HFF-Myc (cell line): Measurements from ENCODE around the gene SLC27A3.

Source experiments
- DNase-seq: peaks from one replicate; pipeline ENCODE4 v3.0.0-alpha.2; 2011; ENCODE audit warnings: low read depth; ENCODE audit errors: extremely low read depth
- H3K4me3 ChIP-seq: replicated peaks from 2 replicates; pipeline ENCODE4 v1.5.1; 2011; ENCODE audit warnings: low read depth, mild to moderate bottlenecking, control low read depth, low read length
- TF ChIP-seq, protein P1 (sequence below): IDR thresholded peaks from 2 replicates; pipeline ENCODE4 v1.5.1; 2012; ENCODE audit warnings: mild to moderate bottlenecking, low read depth, low read length, control low read depth; ENCODE audit errors: missing control alignments

Gene SLC27A3

DNA sequence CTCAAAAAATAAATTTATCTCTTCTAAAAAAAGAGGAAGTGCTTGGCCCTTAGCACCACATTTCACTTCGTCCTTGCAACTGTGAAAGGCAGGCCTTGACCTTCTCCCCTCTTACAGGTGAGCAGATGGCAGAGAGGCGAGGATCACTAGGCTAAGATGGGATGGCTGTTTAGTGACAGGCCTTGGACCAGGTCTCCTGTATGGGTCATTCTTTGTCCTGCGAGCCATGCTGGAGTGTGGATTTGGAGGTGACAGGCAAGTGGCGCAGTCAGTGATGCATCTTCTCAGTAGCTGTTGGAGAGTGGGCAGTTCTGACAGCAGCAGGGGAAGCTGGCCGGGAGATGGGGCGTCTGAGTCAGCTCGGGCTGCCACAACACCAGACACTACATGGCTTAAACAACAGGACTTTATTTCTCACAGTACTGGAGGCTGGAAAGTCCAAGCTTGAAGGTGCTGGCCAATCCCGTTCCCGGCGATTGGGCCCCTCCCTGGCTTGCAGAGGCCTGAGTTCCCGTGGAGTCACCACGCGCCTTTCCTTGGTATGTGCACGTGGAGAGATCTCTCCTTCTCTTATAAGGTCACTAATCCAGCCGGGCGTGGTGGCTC lies 16.5 kb downstream of the SLC27A3 start:
- TF ChIP-seq, protein P1, sequence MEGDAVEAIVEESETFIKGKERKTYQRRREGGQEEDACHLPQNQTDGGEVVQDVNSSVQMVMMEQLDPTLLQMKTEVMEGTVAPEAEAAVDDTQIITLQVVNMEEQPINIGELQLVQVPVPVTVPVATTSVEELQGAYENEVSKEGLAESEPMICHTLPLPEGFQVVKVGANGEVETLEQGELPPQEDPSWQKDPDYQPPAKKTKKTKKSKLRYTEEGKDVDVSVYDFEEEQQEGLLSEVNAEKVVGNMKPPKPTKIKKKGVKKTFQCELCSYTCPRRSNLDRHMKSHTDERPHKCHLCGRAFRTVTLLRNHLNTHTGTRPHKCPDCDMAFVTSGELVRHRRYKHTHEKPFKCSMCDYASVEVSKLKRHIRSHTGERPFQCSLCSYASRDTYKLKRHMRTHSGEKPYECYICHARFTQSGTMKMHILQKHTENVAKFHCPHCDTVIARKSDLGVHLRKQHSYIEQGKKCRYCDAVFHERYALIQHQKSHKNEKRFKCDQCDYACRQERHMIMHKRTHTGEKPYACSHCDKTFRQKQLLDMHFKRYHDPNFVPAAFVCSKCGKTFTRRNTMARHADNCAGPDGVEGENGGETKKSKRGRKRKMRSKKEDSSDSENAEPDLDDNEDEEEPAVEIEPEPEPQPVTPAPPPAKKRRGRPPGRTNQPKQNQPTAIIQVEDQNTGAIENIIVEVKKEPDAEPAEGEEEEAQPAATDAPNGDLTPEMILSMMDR, result no peak
- H3K4me3 ChIP-seq, result no peak overlapping the region
- DNase-seq, result no peak

GRCh38 chr1:153792631-153793041 lies 17.4 kb downstream of the SLC27A3 start:
- DNase-seq, result no peak
- H3K4me3 ChIP-seq, result no peak overlapping the region
- TF ChIP-seq, protein P1, result no peak

- no peak for DNase-seq
- TF ChIP-seq, protein P1, result no peak
- H3K4me3 ChIP-seq, result no peak overlapping the region
Observed at GRCh38 chr1:153793261-153793972, 18.2 kb downstream of the SLC27A3 start.

DNA sequence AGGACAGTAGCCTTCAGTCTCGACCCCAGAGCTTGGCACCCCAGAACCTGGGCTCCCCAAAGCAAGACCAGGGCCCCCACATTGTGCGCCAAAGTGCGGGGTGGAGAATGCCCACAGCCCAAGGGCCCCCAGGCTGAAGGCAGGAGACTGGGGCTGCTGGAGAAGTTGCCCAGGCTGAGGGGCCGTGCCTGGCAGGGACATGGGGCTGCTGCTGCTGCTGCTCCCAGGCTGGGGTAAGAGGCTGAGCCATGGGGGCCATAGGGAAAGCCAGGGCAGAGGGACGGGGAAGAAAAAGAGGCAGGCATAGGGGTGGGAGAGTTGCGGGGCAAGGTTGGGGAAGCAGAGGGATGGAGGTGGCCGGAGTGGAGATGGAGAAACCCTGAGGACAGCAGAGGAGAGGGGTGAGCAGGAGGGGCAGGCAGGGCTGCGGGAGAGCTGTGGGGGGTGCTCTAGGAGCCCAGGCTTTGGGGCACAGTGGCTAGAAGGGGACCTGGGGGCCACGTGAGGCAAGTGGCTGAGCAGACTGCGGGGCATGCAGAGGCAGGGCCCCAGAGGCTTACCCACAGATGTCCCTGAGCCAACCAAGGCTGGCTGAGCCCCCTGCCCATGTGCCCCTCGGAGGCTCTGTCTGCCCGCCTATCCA lies 18.9 kb downstream of the SLC27A3 start:
- no peak overlapping the region for H3K4me3 ChIP-seq
- DNase-seq, result no peak
- TF ChIP-seq, protein P1, result no peak

GRCh38 chr1:153794624-153795329 lies 19.6 kb downstream of the SLC27A3 start:
- no peak for DNase-seq
- H3K4me3 ChIP-seq, result no peak overlapping the region
- TF ChIP-seq, protein P1, result no peak

GRCh38 chr1:153795330-153795837 lies 20.2 kb downstream of the SLC27A3 start:
- DNase-seq, result no peak
- TF ChIP-seq, protein P1, result no peak
- no peak overlapping the region for H3K4me3 ChIP-seq
